Testis (tissue), 3 donors: ENCODE results near the gene DALRD3. TPM values are rescaled to one million over a fixed set of nuclear protein-coding genes. Genes with fewer than 3 reads are reported as not detected.

Source experiments
- DNase-seq: peaks from one replicate; pipeline ENCODE4 v3.0.0-alpha.2; 2019
- H3K27ac ChIP-seq, 2 donors: fragments of 200-600 bp; sonication (generic); one replicate each; pipeline ENCODE4 v1.5.1; 2019
- H3K27me3 ChIP-seq: fragments of 200-600 bp; sonication (generic); one replicate; pipeline ENCODE4 v1.5.1; 2019
- H3K36me3 ChIP-seq: fragments of 200-600 bp; sonication (generic); one replicate; pipeline ENCODE4 v1.5.1; 2017; ENCODE audit warnings: low read depth; ENCODE audit errors: missing control alignments
- H3K4me1 ChIP-seq: fragments of 200-600 bp; sonication (generic); one replicate; pipeline ENCODE4 v1.5.1; 2019
- H3K4me3 ChIP-seq, 2 donors: fragments of 200-600 bp; sonication (generic); one replicate each; pipeline ENCODE4 v1.5.1; 2017 to 2019
- H3K9me3 ChIP-seq: fragments of 200-600 bp; sonication (generic); one replicate; pipeline ENCODE4 v1.5.1; 2017
- POLR2A ChIP-seq: fragments of 450-650 bp; IDR thresholded peaks from one replicate; pipeline ENCODE4 v1.6.1; 2017; ENCODE audit warnings: antibody characterized with exemption, mild to moderate bottlenecking, moderate library complexity
- WGBS, 2 donors: methylation state at CpG; one replicate each; pipeline ENCODE4 v1.1.5; 2018; 5-methylcytosine and 5-hydroxymethylcytosine counted together
- intact Hi-C: fragments of 100-400 bp; cut with DNase I; formaldehyde crosslinking; loops from one replicate; pipeline ENCODE4 v1.15.1; 2023; ENCODE audit warnings: low total_unique reads
- polyA plus RNA-seq: library from polyadenylated mRNA; stranded (reverse); fragments of 350-450 nt; fragmentation: Illumina TruSeq; extraction: RNeasy Lipid Tissue Mini Kit (QIAGEN cat#74804); gene quantifications from one replicate; pipeline ENCODE4 v1.2.3, GENCODE V29; 2014; ENCODE audit warnings: low read depth, low replicate concordance; ENCODE audit not compliant: insufficient read depth
- total RNA-seq, 2 donors: library from RNA; depleted of rRNA; stranded (reverse); fragments of >200 nt; gene quantifications; one replicate each; pipeline ENCODE4 v1.2.3, GENCODE V29; 2016
- TF ChIP-seq, protein P1 (sequence below), 3 experiments: fragments of 450-650 bp in 2 of 3; fragments of 200-600 bp in 1 of 3; sonication (generic) in 1 of 3; IDR thresholded peaks; one replicate each; pipeline ENCODE4 v1.5.1; 2016 to 2019; ENCODE audit warnings: antibody characterized with exemption in 3 of 3, mild to moderate bottlenecking in 2 of 3, moderate library complexity in 1 of 3

The DALRD3 gene
- total and polyA plus RNA-seq, 3 donors from 2014 or later = 92.0 to 121 (median 106) TPM

DNA sequence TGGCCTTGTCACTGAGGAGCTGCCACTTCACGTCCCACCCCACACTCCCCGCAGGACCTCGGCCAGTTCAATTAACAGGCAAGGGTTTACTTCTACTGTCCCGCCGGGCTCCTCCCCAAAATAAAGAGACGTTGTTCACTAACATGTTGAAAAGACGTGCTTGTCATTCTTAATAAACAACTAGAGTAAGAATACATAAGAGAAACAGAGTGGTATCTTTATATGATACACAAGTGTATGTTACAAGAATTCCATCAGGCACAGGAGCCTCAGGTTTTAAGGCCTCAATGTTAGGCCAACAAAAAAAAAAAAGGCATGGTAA lies 11.1 kb upstream of the DALRD3 start:
- H3K36me3 ChIP-seq = no peaks in the 10 kb centered on the region
- 1% methylated on average over 7 of the region's 7 CpGs for WGBS, 2 donors
- no peak for TF ChIP-seq POLR2A
- TF ChIP-seq, protein P1, sequence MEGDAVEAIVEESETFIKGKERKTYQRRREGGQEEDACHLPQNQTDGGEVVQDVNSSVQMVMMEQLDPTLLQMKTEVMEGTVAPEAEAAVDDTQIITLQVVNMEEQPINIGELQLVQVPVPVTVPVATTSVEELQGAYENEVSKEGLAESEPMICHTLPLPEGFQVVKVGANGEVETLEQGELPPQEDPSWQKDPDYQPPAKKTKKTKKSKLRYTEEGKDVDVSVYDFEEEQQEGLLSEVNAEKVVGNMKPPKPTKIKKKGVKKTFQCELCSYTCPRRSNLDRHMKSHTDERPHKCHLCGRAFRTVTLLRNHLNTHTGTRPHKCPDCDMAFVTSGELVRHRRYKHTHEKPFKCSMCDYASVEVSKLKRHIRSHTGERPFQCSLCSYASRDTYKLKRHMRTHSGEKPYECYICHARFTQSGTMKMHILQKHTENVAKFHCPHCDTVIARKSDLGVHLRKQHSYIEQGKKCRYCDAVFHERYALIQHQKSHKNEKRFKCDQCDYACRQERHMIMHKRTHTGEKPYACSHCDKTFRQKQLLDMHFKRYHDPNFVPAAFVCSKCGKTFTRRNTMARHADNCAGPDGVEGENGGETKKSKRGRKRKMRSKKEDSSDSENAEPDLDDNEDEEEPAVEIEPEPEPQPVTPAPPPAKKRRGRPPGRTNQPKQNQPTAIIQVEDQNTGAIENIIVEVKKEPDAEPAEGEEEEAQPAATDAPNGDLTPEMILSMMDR (IDR thresholded peaks at IDR 0.05) = no peak
- no peaks in the 10 kb centered on the region for H3K9me3 ChIP-seq
- H3K4me3 ChIP-seq = peak overlapping the region in 1 of 2 donors; percentile 75
- H3K4me1 ChIP-seq = peaks cover 12% of the 10 kb centered on the region
- H3K27me3 ChIP-seq = no peaks in the 10 kb centered on the region
- H3K27ac ChIP-seq = peak overlapping the region; percentile 92
- intact Hi-C loops = loop anchor here (10.0 kb wide), 2 partner anchors 65 to 245 kb away; partner anchors contain the start of genes C3orf62 and QRICH1
- no peak for DNase-seq

DNA sequence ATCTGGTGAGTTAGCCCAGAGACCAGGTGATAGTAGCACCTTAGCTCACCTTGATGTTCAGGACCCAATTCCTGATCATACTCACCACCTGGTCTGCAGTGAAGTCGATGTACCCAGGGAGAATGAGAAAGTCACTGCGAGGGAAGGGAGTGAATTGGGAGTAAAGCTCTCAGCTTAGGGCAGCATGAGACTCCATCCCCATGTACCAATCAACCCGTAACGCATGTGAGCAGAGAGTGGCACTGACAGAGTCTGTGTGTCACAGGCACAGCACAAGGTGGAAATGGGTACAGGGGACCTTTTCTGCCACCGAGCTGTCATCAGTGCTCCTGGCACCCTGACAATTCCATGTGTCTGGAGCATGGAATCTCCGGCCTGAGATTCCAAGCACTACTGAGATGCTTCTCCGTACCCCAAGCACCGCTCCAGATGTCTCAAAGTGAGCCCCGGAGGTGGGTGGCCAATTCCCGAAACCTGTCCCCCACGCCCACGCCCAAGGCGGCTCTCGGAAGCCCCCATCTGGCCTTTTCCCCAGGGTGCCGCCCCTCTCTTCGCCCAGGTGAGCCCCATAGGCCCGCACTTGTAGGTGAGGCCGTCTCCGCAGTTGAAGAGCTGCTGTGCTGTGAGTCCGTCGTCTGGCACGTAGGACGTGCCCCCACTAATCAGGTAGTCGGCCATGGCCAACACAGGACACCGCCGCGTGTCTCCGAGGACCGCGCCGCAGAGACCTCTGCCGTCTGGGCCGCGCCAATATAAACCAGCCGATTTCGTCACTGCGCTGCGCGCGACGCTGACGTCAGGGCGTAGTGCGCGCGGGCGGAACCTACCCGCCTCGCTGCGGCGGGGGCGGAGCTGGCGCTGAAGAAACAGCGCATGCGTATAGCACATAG lies 10.5 kb upstream of the DALRD3 start, which contains the start of gene IMPDH2:
TSS of gene IMPDH2 (minus strand) at position 726 of the 890 bp plus-strand sequence. CDS start at position 678, 48 bp downstream.
- no peaks in the 10 kb centered on the region for H3K9me3 ChIP-seq
- peak; percentile 95 for DNase-seq
- peak; percentile 77 for TF ChIP-seq POLR2A
- TF ChIP-seq, protein P1 (IDR thresholded peaks at IDR 0.05) = peak in 1 of 3 experiments; percentile 29
- peak within 1 kb of the TSS; percentile 54 to 75 for H3K4me3 ChIP-seq
- no peaks in the 10 kb centered on the region for H3K27me3 ChIP-seq
- no peaks in the 10 kb centered on the region for H3K36me3 ChIP-seq
- peak within 1 kb of the TSS; percentile 92 for H3K27ac ChIP-seq
- 2 to 4% methylated on average over 9 to 55 of the region's 55 CpGs for WGBS, 2 donors
- intact Hi-C loops = loop anchor here (10.0 kb wide), 2 partner anchors 66 to 246 kb away; partner anchors contain the start of genes C3orf62 and QRICH1
- peaks cover 12% of the 10 kb centered on the region for H3K4me1 ChIP-seq

DNA sequence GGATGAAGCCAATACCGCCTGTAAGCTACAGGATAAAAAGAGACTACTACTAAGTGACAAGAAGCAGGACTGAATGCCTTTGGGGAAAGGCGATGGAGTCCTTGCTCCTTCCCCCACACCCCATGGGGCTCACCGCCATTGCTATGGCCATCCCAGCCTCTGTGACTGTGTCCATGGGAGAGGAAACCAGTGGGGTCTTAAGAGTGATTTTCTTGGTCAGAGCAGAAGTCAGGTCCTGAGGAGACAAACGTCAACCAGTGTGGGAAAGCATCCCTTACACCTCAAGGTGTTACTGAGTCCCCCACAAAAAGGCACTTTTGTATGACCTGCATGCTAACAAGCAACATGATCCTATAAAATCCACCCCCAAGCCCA lies 9.9 kb upstream of the DALRD3 start:
- Histone ChIP-seq H3K4me3 (peak overlapping the region; percentile 54 to 75), H3K36me3 (no peaks in the 10 kb centered on the region)

DNA sequence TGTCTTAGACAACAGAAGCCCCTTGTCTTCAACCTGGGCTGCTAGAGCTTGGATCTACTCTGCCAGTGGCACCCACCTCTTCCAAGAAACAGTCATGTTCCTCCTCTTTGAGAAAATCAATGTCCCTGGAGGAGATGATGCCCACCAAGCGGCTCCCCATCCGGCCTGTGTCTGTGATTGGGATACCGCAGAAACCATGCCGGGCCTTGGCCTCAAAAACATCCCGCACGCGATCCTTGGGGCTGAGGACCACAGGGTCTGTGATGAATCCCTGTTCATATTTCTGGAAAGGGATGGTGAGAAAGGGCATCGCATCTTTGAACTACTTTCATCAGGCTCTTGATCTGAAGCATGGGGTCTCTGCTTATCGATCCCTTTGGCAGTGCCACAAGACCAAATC lies 9.3 kb upstream of the DALRD3 start:
- no peaks in the 10 kb centered on the region for H3K36me3 ChIP-seq
- 91 to 95% methylated on average over 9 of the region's 9 CpGs for WGBS, 2 donors
- TF ChIP-seq, protein P1 (IDR thresholded peaks at IDR 0.05) = no peak
- H3K9me3 ChIP-seq = no peaks in the 10 kb centered on the region
- peaks cover 20% of the 10 kb centered on the region for H3K4me1 ChIP-seq
- no peak for DNase-seq
- H3K27ac ChIP-seq = no peak overlapping the region
- no peaks in the 10 kb centered on the region for H3K27me3 ChIP-seq
- H3K4me3 ChIP-seq = no peak overlapping the region
- intact Hi-C loops = loop anchor here (10.0 kb wide), 2 partner anchors 67 to 247 kb away; partner anchors contain the start of genes C3orf62 and QRICH1

More for the DNA sequence above, 9.9 kb upstream of the DALRD3 start:
- intact Hi-C loops = loop anchor here (10.0 kb wide), 2 partner anchors 67 to 247 kb away; partner anchors contain the start of genes C3orf62 and QRICH1
- Histone ChIP-seq H3K27me3 (no peaks in the 10 kb centered on the region), H3K4me1 (peaks cover 13% of the 10 kb centered on the region), H3K27ac (peak overlapping the region; percentile 92), H3K9me3 (no peaks in the 10 kb centered on the region)
- WGBS, 2 donors = 50 to 67% methylated on average over 4 of the region's 4 CpGs
- DNase-seq = no peak
- TF ChIP-seq, protein P1 (IDR thresholded peaks at IDR 0.05) = no peak
- TF ChIP-seq POLR2A = no peak
